AG09319 (cell line): ENCODE results near the gene HGF.

Source experiments
- DNase-seq: peaks from one replicate; pipeline ENCODE4 v3.0.0-alpha.2; 2010; ENCODE audit warnings: low read depth; ENCODE audit errors: extremely low read depth
- CTCF ChIP-seq: IDR thresholded peaks from 2 replicates; pipeline ENCODE4 v1.5.1; 2011; ENCODE audit warnings: low read depth, mild to moderate bottlenecking, inconsistent platforms, low read length, moderate library complexity

HGF gene

GRCh38 chr7:81802251-81802650 is 32.4 kb upstream of the HGF start:
- no peak for DNase-seq

GRCh38 chr7:81801532-81801931 is 31.7 kb upstream of the HGF start:
- no peak for DNase-seq
- no peak for TF ChIP-seq CTCF

More at GRCh38 chr7:81802251-81802650, 32.4 kb upstream of the HGF start:
- no peak for TF ChIP-seq CTCF

GRCh38 chr7:81791568-81792518 is 22.0 kb upstream of the HGF start:
- no peak for DNase-seq
- no peak for TF ChIP-seq CTCF

GRCh38 chr7:81790686-81791085 is 20.8 kb upstream of the HGF start:
- TF ChIP-seq CTCF: no peak
- no peak for DNase-seq

- no peak for TF ChIP-seq CTCF
- DNase-seq: no peak
Measured at GRCh38 chr7:81790120-81790500, 20.3 kb upstream of the HGF start.

GRCh38 chr7:81789406-81790119 is 19.7 kb upstream of the HGF start:
- TF ChIP-seq CTCF: no peak
- no peak for DNase-seq

- no peak for DNase-seq
- no peak for TF ChIP-seq CTCF
Measured at GRCh38 chr7:81788246-81788645, 18.4 kb upstream of the HGF start.
